Psoas muscle (tissue), 8 donors: Measurements from ENCODE around the gene RNU4-1. TPM values are rescaled to one million over a fixed set of nuclear protein-coding genes. Genes with fewer than 3 reads are reported as not detected.
"Not testable (repeated sequence)": the region's sequence is repeated elsewhere in the genome, so short reads cannot be mapped to it uniquely, and the experiment has no call there.

ENCODE experiments used
- ATAC-seq, 4 donors: fragments of 200-7000 bp; cut with Tn5 transposase; one replicate each; pipeline ENCODE4 v1.9.1; 2020; ENCODE audit warnings: moderate library complexity in 3 of 4, mild to moderate bottlenecking in 2 of 4
- DNase-seq, 2 donors: peaks; one replicate each; pipeline ENCODE4 v3.0.0-alpha.2; 2020
- H3K27ac ChIP-seq: fragments of 200-600 bp; one replicate; pipeline ENCODE4 v1.8.0; 2022
- H3K27me3 ChIP-seq, 3 donors: fragments of 200-600 bp in 1 of 3; one replicate each; pipeline versions ENCODE4 v1.6.1 to v1.8.0; 2013 to 2022; ENCODE audit warnings: low read length in 2 of 3, mild to moderate bottlenecking in 2 of 3, moderate library complexity in 1 of 3; ENCODE audit not compliant: insufficient read depth in 3 of 3
- H3K36me3 ChIP-seq, 2 donors: fragments of 200-600 bp in 1 of 2; one replicate each; pipeline versions ENCODE4 v1.6.1 to v1.8.0; 2013 to 2022; ENCODE audit warnings: low read depth in 1 of 2, mild to moderate bottlenecking in 1 of 2, moderate library complexity in 1 of 2; ENCODE audit not compliant: insufficient read depth in 1 of 2
- H3K4me1 ChIP-seq: fragments of 200-600 bp; one replicate; pipeline ENCODE4 v1.8.0; 2022
- H3K4me3 ChIP-seq: fragments of 200-600 bp; one replicate; pipeline ENCODE4 v1.8.0; 2022; ENCODE audit warnings: mild to moderate bottlenecking
- H3K9me3 ChIP-seq: fragments of 200-600 bp; one replicate; pipeline ENCODE4 v1.8.0; 2022
- CTCF ChIP-seq: fragments of 200-600 bp; IDR thresholded peaks from one replicate; pipeline ENCODE4 v1.8.0; 2022; ENCODE audit warnings: antibody characterized with exemption
- WGBS, 3 donors: extraction: QIAGEN DNeasy Blood & Tissue Kit; methylation state at CpG; one replicate each; pipeline versions ENCODE4 v1.1.6 to v1.1.7; 2013; 5-methylcytosine and 5-hydroxymethylcytosine counted together
- intact Hi-C, 2 donors: fragments of 100-400 bp; cut with DNase I; formaldehyde crosslinking; loops; one replicate each; pipeline versions ENCODE4 v1.11.0 to v1.14.2; 2022
- long read RNA-seq, 2 donors: library from polyadenylated mRNA; unstranded; transcript quantifications; one replicate each; pipeline ENCODE4 v2.0.0, GENCODE V29; 2021
- polyA plus RNA-seq, 3 donors: library from polyadenylated mRNA; stranded (reverse); fragments of 200-250 nt; gene quantifications; one replicate each; pipeline ENCODE4 v1.2.3, GENCODE V29; 2013
- total RNA-seq, 4 donors: library from RNA; stranded (reverse); fragmentation: NEBNext Ultra II Directional in 2 of 4; extraction: Animal tissue kit (Norgen Biotek cat#: 25700) in 2 of 4; gene quantifications; one replicate each; pipeline versions ENCODE4 v1.2.1 to v1.2.4, GENCODE V29; 2021 to 2023
- donor health status: healthy with polysubstance abuse.
- donor health status: DM: no; HTN: no; CAD: no; lungs with moderate emphysema.
- donor health status: Bipolar disorder and iron deficiency.
- donor health status: healthy.
- donor health status: DM: yes; HTN: yes; CAD: no.
- donor health status: DM: no; HTN: no; CAD: no.
- donor health status: DM: no; HTN: no; CAD: no.
- donor health status: DM: yes; HTN: yes; CAD: no.

The RNU4-1 gene
- total RNA-seq: 1,000 to 10,000 TPM; 1,144 to 3,144 (median 2,601) TPM
- not detected for polyA plus RNA-seq
- long read RNA-seq, donor 1: 0 reads
- long read RNA-seq, donor 2: 0 reads

GRCh38 chr12:120292661-120293531 lies at the start of gene RNU4-1:
TSS of gene RNU4-1 (minus strand) at chr12:120293237.
- ATAC-seq (peak; percentile 46 to 72 (median 59)), DNase-seq (peak; percentile 51 to 63)
- H3K9me3 ChIP-seq: no peaks in the 10 kb centered on the region
- H3K27me3 ChIP-seq: no peaks in the 10 kb centered on the region
- no peaks in the 10 kb centered on the region for H3K36me3 ChIP-seq
- H3K27ac ChIP-seq: peak within 1 kb of the TSS; percentile 97
- intact Hi-C loops: loop anchor here in 1 of 2 donors (2.0 kb wide), 1 partner anchor 62 kb away; no protein-coding TSS in a partner anchor
- WGBS, 3 donors: 0 to 1% (median 0%) methylated on average over 29 of the region's 29 CpGs
- no peak for TF ChIP-seq CTCF
- H3K4me1 ChIP-seq: peaks cover 7% of the 10 kb centered on the region
- H3K4me3 ChIP-seq: peak within 1 kb of the TSS; percentile 67

GRCh38 chr12:120342175-120343038 lies 49.4 kb upstream of the RNU4-1 start:
- intact Hi-C loops: no loop called here
- Histone ChIP-seq H3K36me3 (no peaks in the 10 kb centered on the region), H3K4me3 (no peak overlapping the region), H3K27ac (no peak overlapping the region), H3K4me1 (no peaks in the 10 kb centered on the region), H3K27me3 (no peaks in the 10 kb centered on the region), H3K9me3 (no peaks in the 10 kb centered on the region)
- WGBS, 3 donors: 52 to 63% (median 60%) methylated on average over 26 to 30 of the region's 30 CpGs
- ATAC-seq: no peak
- TF ChIP-seq CTCF: no peak
- DNase-seq: no peak

GRCh38 chr12:120339256-120339655 lies 46.2 kb upstream of the RNU4-1 start:
- intact Hi-C loops: no loop called here
- no peak for DNase-seq
- Histone ChIP-seq H3K27ac (no peak overlapping the region), H3K4me1 (no peaks in the 10 kb centered on the region), H3K27me3 (no peaks in the 10 kb centered on the region), H3K4me3 (no peak overlapping the region), H3K9me3 (no peaks in the 10 kb centered on the region), H3K36me3 (no peaks in the 10 kb centered on the region)
- ATAC-seq: no peak
- WGBS, 3 donors: 87 to 93% (median 91%) methylated on average over 4 of the region's 4 CpGs
- no peak for TF ChIP-seq CTCF

GRCh38 chr12:120337730-120338129 lies 44.7 kb upstream of the RNU4-1 start:
- 77 to 86% (median 78%) methylated on average over 2 of the region's 2 CpGs for WGBS, 3 donors
- no peak for TF ChIP-seq CTCF
- no peak overlapping the region for H3K27ac ChIP-seq
- ATAC-seq (no peak), DNase-seq (no peak)
- no peaks in the 10 kb centered on the region for H3K4me1 ChIP-seq
- H3K36me3 ChIP-seq: no peaks in the 10 kb centered on the region
- H3K9me3 ChIP-seq: no peaks in the 10 kb centered on the region
- no peak overlapping the region for H3K4me3 ChIP-seq
- intact Hi-C loops: no loop called here
- no peaks in the 10 kb centered on the region for H3K27me3 ChIP-seq

- H3K27me3 ChIP-seq, intact Hi-C loops, H3K36me3 ChIP-seq, ATAC-seq, H3K9me3 ChIP-seq, H3K4me3 ChIP-seq, H3K4me1 ChIP-seq, H3K27ac ChIP-seq, DNase-seq: not testable (repeated sequence)
- WGBS, 3 donors: 84 to 100% (median 89%) methylated on average over 2 of the region's 2 CpGs
These were observed 43.4 kb upstream of the RNU4-1 start for GRCh38 chr12:120336392-120336791.
